IMR-90 (cell line): ENCODE measurements around the gene MAPK8IP1. TPM values are rescaled to one million over a fixed set of nuclear protein-coding genes. Genes with fewer than 3 reads are reported as not detected.

Source experiments
- ATAC-seq: fragments of 200-7000 bp; cut with Tn5 transposase; 2 replicates; pipeline ENCODE4 v1.9.1; 2020; ENCODE audit warnings: low read depth, mild to moderate bottlenecking, moderate library complexity
- BruUV-seq: library from RNA; stranded (reverse); fragments of 400-500 nt; replicated peaks from 2 replicates; lab custom pipeline; 2021; lab: Mats Ljungman, UMichigan
- CTCF ChIA-PET: fragments of 300-600 bp; formaldehyde crosslinking; extraction: SDS; loops from one replicate; lab custom pipeline; 2021; ENCODE audit warnings: antibody characterized with exemption; lab: Yijun Ruan, JAX
- POLR2A ChIA-PET: fragments of 300-600 bp; sonication (Branson Sonifier 250); formaldehyde crosslinking; loops from one replicate; lab custom pipeline; 2022; ENCODE audit warnings: antibody characterized with exemption; ENCODE audit not compliant: unreplicated experiment; lab: Charles Lee
- DNase-seq: peaks from one replicate; pipeline ENCODE4 v3.0.0; 2013
- H2AFZ ChIP-seq: replicated peaks from 2 replicates; pipeline ENCODE3; 2013; ENCODE audit warnings: low read length, mild to moderate bottlenecking; ENCODE audit not compliant: poor library complexity
- H2AK5ac ChIP-seq: 2 replicates; pipeline ENCODE4 v1.6.1; 2013; ENCODE audit warnings: low read depth, low read length, inconsistent platforms
- H2AK9ac ChIP-seq: replicated peaks from 2 replicates; pipeline ENCODE3; 2013; ENCODE audit warnings: mild to moderate bottlenecking, low read depth, low read length, moderate library complexity; ENCODE audit not compliant: poor library complexity
- H2BK120ac ChIP-seq: 2 replicates; pipeline ENCODE4 v1.6.1; 2013; ENCODE audit warnings: low read depth, low read length, inconsistent platforms
- H2BK15ac ChIP-seq: 3 replicates; pipeline ENCODE4 v1.6.1; 2013; ENCODE audit warnings: low read depth, low read length, inconsistent platforms
- H2BK20ac ChIP-seq: 2 replicates; pipeline ENCODE4 v1.6.1; 2013; ENCODE audit warnings: low read depth, mild to moderate bottlenecking, inconsistent platforms, low read length, moderate library complexity
- H2BK5ac ChIP-seq: 2 replicates; pipeline ENCODE4 v1.6.1; 2013; ENCODE audit warnings: mild to moderate bottlenecking, low read depth, low read length, inconsistent platforms; ENCODE audit not compliant: poor library complexity, severe bottlenecking
- H3K14ac ChIP-seq: replicated peaks from 2 replicates; pipeline ENCODE4 v1.6.1; 2013; ENCODE audit warnings: low read depth, low read length, inconsistent platforms
- H3K18ac ChIP-seq: 2 replicates; pipeline ENCODE4 v1.6.1; 2013; ENCODE audit warnings: low read depth, low read length, control low read depth
- H3K23ac ChIP-seq: 2 replicates; pipeline ENCODE4 v1.6.1; 2013; ENCODE audit warnings: low read depth, low read length, inconsistent platforms
- H3K27ac ChIP-seq: 2 replicates; pipeline ENCODE4 v1.5.1; 2013; ENCODE audit warnings: mild to moderate bottlenecking, control low read depth, low read length; ENCODE audit not compliant: insufficient read depth
- H3K27me3 ChIP-seq: 2 replicates; pipeline ENCODE4 v1.6.1; 2013; ENCODE audit warnings: low read length; ENCODE audit not compliant: control insufficient read depth, insufficient read depth
- H3K36me3 ChIP-seq: 2 replicates; pipeline ENCODE4 v1.6.1; 2013; ENCODE audit warnings: low read length, mixed read lengths; ENCODE audit not compliant: control insufficient read depth, insufficient read depth
- H3K4ac ChIP-seq: 2 replicates; pipeline ENCODE4 v1.6.1; 2013; ENCODE audit warnings: low read depth, low read length, inconsistent platforms
- H3K4me1 ChIP-seq: 2 replicates; pipeline ENCODE4 v1.6.1; 2013; ENCODE audit warnings: low read length, mixed read lengths; ENCODE audit not compliant: control insufficient read depth, insufficient read depth
- H3K4me2 ChIP-seq: 2 replicates; pipeline ENCODE4 v1.6.1; 2013; ENCODE audit warnings: low read depth, mild to moderate bottlenecking, control low read depth, low read length, moderate library complexity
- H3K4me3 ChIP-seq: 2 replicates; pipeline ENCODE4 v1.5.1; 2013; ENCODE audit warnings: low read depth, mild to moderate bottlenecking, control low read depth, low read length, moderate library complexity; ENCODE audit not compliant: insufficient read depth
- H3K56ac ChIP-seq: 2 replicates; pipeline ENCODE4 v1.6.1; 2013; ENCODE audit warnings: low read length, inconsistent platforms; ENCODE audit not compliant: insufficient read depth; ENCODE audit errors: extremely low read depth
- H3K79me1 ChIP-seq, 2 experiments: 2 replicates each; pipeline ENCODE4 v1.6.1; 2013; ENCODE audit warnings: low read length in 2 of 2, inconsistent platforms in 1 of 2, low read depth in 1 of 2
- H3K9ac ChIP-seq: 2 replicates; pipeline ENCODE4 v1.6.1; 2013; ENCODE audit warnings: low read depth, low read length, control low read depth
- H3K9me1 ChIP-seq: 2 replicates; pipeline ENCODE4 v1.6.1; 2013; ENCODE audit warnings: low read length, inconsistent platforms; ENCODE audit not compliant: insufficient read depth
- H3K9me3 ChIP-seq: 2 replicates; pipeline ENCODE4 v1.6.1; 2013; ENCODE audit warnings: low read length; ENCODE audit not compliant: control insufficient read depth, insufficient read depth
- H4K20me1 ChIP-seq: 2 replicates; pipeline ENCODE4 v1.6.1; 2013; ENCODE audit warnings: low read length, inconsistent platforms; ENCODE audit not compliant: insufficient read depth
- H4K5ac ChIP-seq: 2 replicates; pipeline ENCODE4 v1.6.1; 2013; ENCODE audit warnings: mild to moderate bottlenecking, low read depth, low read length, control low read depth
- H4K8ac ChIP-seq, 2 experiments: 2 replicates each; pipeline ENCODE4 v1.6.1; 2013; ENCODE audit warnings: low read depth in 2 of 2, low read length in 2 of 2, control low read depth in 1 of 2, inconsistent platforms in 1 of 2
- H4K91ac ChIP-seq: 2 replicates; pipeline ENCODE4 v1.6.1; 2013; ENCODE audit warnings: low read depth, low read length, inconsistent platforms; ENCODE audit not compliant: insufficient read depth
- CHD1 ChIP-seq: IDR thresholded peaks from 2 replicates; pipeline ENCODE4 v1.6.1; 2012; ENCODE audit warnings: low read depth, low read length, improper control_type of control experiment
- FOS ChIP-seq: fragments of 150-350 bp; IDR thresholded peaks from 2 replicates; pipeline ENCODE4 v1.6.1; 2016; ENCODE audit warnings: low read depth, low read length
- WGBS, 2 experiments: methylation state at CpG; one replicate each; pipeline versions ENCODE4 v1.1.5 to v1.1.7; 2013; ENCODE audit warnings: missing lambda C conversion rate in 2 of 2; ENCODE audit not compliant: insufficient read length in 1 of 2; ENCODE audit errors: extremely low coverage in 2 of 2; 5-methylcytosine and 5-hydroxymethylcytosine counted together
- dilution Hi-C: fragments of 300-500 bp; cut with HindIII; formaldehyde crosslinking; loops from one replicate; pipeline ENCODE4 v1.14.3; 2018; ENCODE audit warnings: low sequenced_read_pairs; ENCODE audit not compliant: unreplicated experiment
- in situ Hi-C: fragments of 300-500 bp; cut with MboI; formaldehyde crosslinking; loops from 3 replicates; pipeline ENCODE4 v1.14.3; 2019; ENCODE audit warnings: low sequenced_read_pairs, inconsistent platforms, mixed read lengths
- intact Hi-C: fragments of 100-400 bp; cut with micrococcal nuclease; formaldehyde crosslinking; loops from 2 replicates; pipeline ENCODE4 v1.10.0; 2022
- polyA plus RNA-seq, 3 experiments: library from polyadenylated mRNA; depleted of rRNA; stranded (reverse); fragments of >200 nt; gene quantifications; 2 replicates each; pipeline ENCODE4 v1.2.3, GENCODE V29; 2012; ENCODE audit warnings: low replicate concordance in 1 of 3
- total RNA-seq: library from RNA; depleted of rRNA; stranded (reverse); fragments of >200 nt; gene quantifications from 2 replicates; pipeline ENCODE4 v1.2.3, GENCODE V29; 2012

Gene MAPK8IP1
- total and polyA plus RNA-seq, 2 of the 4 experiments (the other 2 are of a cell fraction) = 6.5 to 9.6 TPM

- intact Hi-C loops = no loop called here
- H4K8ac ChIP-seq = no peak overlapping the region
- no peaks in the 10 kb centered on the region; the same call in 1 of the 2 replicates for H3K4me1 ChIP-seq
- WGBS, 2 experiments = 75% methylated on average over 8 of the region's 13 CpGs; no CpG with 5 or more reads in 1 of the 2 experiments
- H3K56ac ChIP-seq = no peak overlapping the region
- no peak overlapping the region for H2BK5ac ChIP-seq
- BruUV-seq = no TSS peak
- H3K4ac ChIP-seq = no peak overlapping the region
- DNase-seq (no peak), ATAC-seq (no peak)
- no peak overlapping the region for H4K91ac ChIP-seq
- H3K9me3 ChIP-seq = no peaks in the 10 kb centered on the region
- H2AK9ac ChIP-seq = no peak overlapping the region
- H3K27ac ChIP-seq = no peak overlapping the region
- POLR2A ChIA-PET = no interaction called here
- no peak overlapping the region for H2AK5ac ChIP-seq
- no peak overlapping the region for H2BK15ac ChIP-seq
- no peak overlapping the region for H3K4me2 ChIP-seq
- in situ Hi-C loops = no loop called here
- H4K5ac ChIP-seq = no peak overlapping the region
- H2BK20ac ChIP-seq = no peak overlapping the region
- H3K9me1 ChIP-seq = no peaks in the 10 kb centered on the region
- H2AFZ ChIP-seq = no peak overlapping the region
- H3K27me3 ChIP-seq = peaks cover 23% of the 10 kb centered on the region
- no peak overlapping the region for H3K9ac ChIP-seq
- H3K36me3 ChIP-seq = peaks cover 20% of the 10 kb centered on the region
- peaks cover 7% of the 10 kb centered on the region; the same call in 1 of the 2 replicates for H4K20me1 ChIP-seq
- TF ChIP-seq CHD1 (no peak), FOS (no peak)
- H3K18ac ChIP-seq = no peak overlapping the region
- H2BK120ac ChIP-seq = no peak overlapping the region
- no peak overlapping the region for H3K14ac ChIP-seq
- H3K23ac ChIP-seq = no peak overlapping the region
- CTCF ChIA-PET = interaction anchor here (1.2 kb wide), 1 partner anchor 14 kb away, joined by 3 read pairs; no protein-coding TSS in a partner anchor
- H3K4me3 ChIP-seq = no peak overlapping the region
- no peaks in the 10 kb centered on the region for H3K79me1 ChIP-seq
- dilution Hi-C loops = no loop called here
Measured at GRCh38 chr11:45928535-45929215, 43.2 kb downstream of the MAPK8IP1 start.
